Transverse colon (tissue), 4 donors: ENCODE measurements around the gene TRIP10. TPM values are rescaled to one million over a fixed set of nuclear protein-coding genes. Genes with fewer than 3 reads are reported as not detected.
A peak's percentile ranks its signal among the peaks of the same experiment; 100 is the strongest.
"Not testable (repeated sequence)": the region's sequence is repeated elsewhere in the genome, so short reads cannot be mapped to it uniquely, and the experiment has no call there.

Experiments used
- DNase-seq: peaks from one replicate; pipeline ENCODE4 v3.0.0-alpha.2; 2019
- H3K27ac ChIP-seq, 4 donors: fragments of 200-600 bp; sonication (generic); 2 replicates each; pipeline ENCODE4 v1.5.1; 2016 to 2018; ENCODE audit warnings: inconsistent platforms in 4 of 4
- H3K27me3 ChIP-seq: fragments of 200-600 bp; sonication (generic); 2 replicates; pipeline ENCODE4 v1.5.1; 2017; ENCODE audit warnings: inconsistent platforms
- H3K36me3 ChIP-seq, 4 donors: fragments of 200-600 bp; sonication (generic); 2 replicates each; pipeline ENCODE4 v1.5.1; 2017 to 2019; ENCODE audit warnings: inconsistent platforms in 4 of 4
- H3K4me1 ChIP-seq, 4 donors: fragments of 200-600 bp; sonication (generic); 2 replicates each; pipeline ENCODE4 v1.5.1; 2017 to 2020; ENCODE audit warnings: inconsistent platforms in 4 of 4
- H3K4me3 ChIP-seq, 4 donors: fragments of 200-600 bp; sonication (generic); 1 replicate in 1 of 4; 2 replicates in 3 of 4; pipeline versions ENCODE4 v1.5.1 to v1.6.1; 2017 to 2019; ENCODE audit warnings: inconsistent platforms in 4 of 4
- H3K9me3 ChIP-seq, 2 donors: fragments of 200-600 bp; sonication (generic); 2 replicates each; pipeline ENCODE4 v1.5.1; 2017 to 2019; ENCODE audit warnings: inconsistent platforms in 2 of 2
- CTCF ChIP-seq, 5 experiments: fragments of 200-600 bp in 3 of 5; fragments of 450-650 bp in 2 of 5; sonication (generic) in 3 of 5; IDR thresholded peaks; 1 replicate in 2 of 5; 2 replicates in 3 of 5; pipeline ENCODE4 v1.5.1; 2016 to 2017; ENCODE audit warnings: antibody characterized with exemption in 5 of 5, inconsistent platforms in 3 of 5, mild to moderate bottlenecking in 2 of 5, moderate library complexity in 1 of 5
- EP300 ChIP-seq: sonication (generic); formaldehyde crosslinking; IDR thresholded peaks from one replicate; pipeline ENCODE4 v1.6.1; 2017; ENCODE audit warnings: antibody characterized with exemption, low read depth
- POLR2A ChIP-seq: fragments of 450-650 bp; IDR thresholded peaks from one replicate; pipeline ENCODE4 v1.6.1; 2016; ENCODE audit warnings: antibody characterized with exemption, mild to moderate bottlenecking, moderate library complexity
- POLR2AphosphoS5 ChIP-seq, 3 donors: sonication (generic); formaldehyde crosslinking; IDR thresholded peaks; one replicate each; pipeline ENCODE4 v1.6.1; 2016; ENCODE audit warnings: antibody characterized with exemption in 3 of 3
- WGBS, 2 donors: methylation state at CpG; one replicate each; pipeline ENCODE4 v1.1.5; 2018; ENCODE audit warnings: low coverage in 1 of 2; 5-methylcytosine and 5-hydroxymethylcytosine counted together
- in situ Hi-C, 4 donors: fragments of 200-750 bp; cut with MboI; loops; one replicate each; pipeline versions ENCODE4 v1.15.0 to v1.15.1; 2017; ENCODE audit warnings: low sequenced_read_pairs in 3 of 4, low pct_ligation_motif_present in 1 of 4, low pct_unique_long_range_greater_than_20kb in 1 of 4
- intact Hi-C: fragments of 100-400 bp; cut with DNase I; formaldehyde crosslinking; loops from one replicate; pipeline ENCODE4 v1.15.1; 2023; ENCODE audit warnings: low total_unique reads
- total RNA-seq, 4 donors: library from RNA; depleted of rRNA; stranded (reverse); fragments of >200 nt; gene quantifications; one replicate each; pipeline ENCODE4 v1.1.0, GENCODE V29; 2016

TRIP10 gene
- total RNA-seq, 4 donors from 2014 or later = 55.5 to 227 (median 78.8) TPM

- Histone ChIP-seq H3K9me3 (no peaks in the 10 kb centered on the region), H3K27me3 (no peaks in the 10 kb centered on the region), H3K36me3 (no peaks in the 10 kb centered on the region), H3K4me3 (no peak overlapping the region), H3K4me1 (no peaks in the 10 kb centered on the region), H3K27ac (no peak overlapping the region)
- TF ChIP-seq POLR2AphosphoS5 (IDR thresholded peaks at IDR 0.05) (no peak), POLR2A (no peak), CTCF (IDR thresholded peaks at IDR 0.05) (no peak), EP300 (no peak)
- DNase-seq = no peak
- 81 to 89% methylated on average over 5 of the region's 5 CpGs for WGBS, 2 donors
- in situ Hi-C loops (no loop called here), intact Hi-C loops (no loop called here)
Observed at GRCh38 chr19:6793973-6794372, 54.5 kb downstream of the TRIP10 start.

- Histone ChIP-seq H3K9me3 (no peaks in the 10 kb centered on the region), H3K4me3 (no peak overlapping the region), H3K4me1 (no peaks in the 10 kb centered on the region), H3K27me3 (no peaks in the 10 kb centered on the region), H3K27ac (no peak overlapping the region), H3K36me3 (no peaks in the 10 kb centered on the region)
- intact Hi-C loops (no loop called here), in situ Hi-C loops (no loop called here)
- 88 to 100% methylated on average over 3 to 13 of the region's 13 CpGs for WGBS, 2 donors
- TF ChIP-seq POLR2A (no peak), POLR2AphosphoS5 (IDR thresholded peaks at IDR 0.05) (no peak), EP300 (no peak), CTCF (IDR thresholded peaks at IDR 0.05) (no peak)
- no peak for DNase-seq
Observed at GRCh38 chr19:6794686-6795431, 55.4 kb downstream of the TRIP10 start.

- Histone ChIP-seq H3K9me3 (no peaks in the 10 kb centered on the region), H3K27me3 (no peaks in the 10 kb centered on the region), H3K4me3 (no peak overlapping the region), H3K27ac (no peak overlapping the region), H3K36me3 (no peaks in the 10 kb centered on the region), H3K4me1 (peaks cover 0 to 4% (median 2%) of the 10 kb centered on the region in 4 donors)
- TF ChIP-seq POLR2A = no peak
- TF ChIP-seq POLR2AphosphoS5 (IDR thresholded peaks at IDR 0.05) = no peak
- no peak for TF ChIP-seq CTCF (IDR thresholded peaks at IDR 0.05)
- no peak for TF ChIP-seq EP300
- intact Hi-C loops = no loop called here
- 88 to 100% methylated on average over 2 to 4 of the region's 4 CpGs for WGBS, 2 donors
- in situ Hi-C loops = no loop called here
- no peak for DNase-seq
Observed at GRCh38 chr19:6796278-6796677, 56.8 kb downstream of the TRIP10 start.

- Histone ChIP-seq H3K36me3 (no peaks in the 10 kb centered on the region), H3K27me3 (no peaks in the 10 kb centered on the region), H3K27ac (no peak overlapping the region), H3K4me1 (peaks cover 0 to 9% (median 4%) of the 10 kb centered on the region in 4 donors), H3K4me3 (no peak overlapping the region), H3K9me3 (no peaks in the 10 kb centered on the region)
- no peak for DNase-seq
- in situ Hi-C loops (no loop called here), intact Hi-C loops (no loop called here)
- TF ChIP-seq POLR2AphosphoS5 (IDR thresholded peaks at IDR 0.05) (no peak), POLR2A (no peak), EP300 (no peak), CTCF (IDR thresholded peaks at IDR 0.05) (no peak)
- WGBS, 2 donors = 80 to 86% methylated on average over 9 of the region's 9 CpGs
Observed at GRCh38 chr19:6797646-6798045, 58.2 kb downstream of the TRIP10 start.

GRCh38 chr19:6800160-6800790, 60.8 kb downstream of the TRIP10 start:
- H3K4me3 ChIP-seq, H3K27me3 ChIP-seq, intact Hi-C loops, H3K9me3 ChIP-seq, DNase-seq, H3K36me3 ChIP-seq, H3K4me1 ChIP-seq, in situ Hi-C loops: not testable (repeated sequence)
- peak overlapping the region in 3 of 4 donors; percentile 65 to 82 (median 76) for H3K27ac ChIP-seq
- 64 to 66% methylated on average over 7 to 14 of the region's 14 CpGs for WGBS, 2 donors
